HCT116 (cell line): ENCODE results near the gene XPNPEP3. TPM values are rescaled to one million over a fixed set of nuclear protein-coding genes. Genes with fewer than 3 reads are reported as not detected.

Source experiments
- ATAC-seq: fragments of 200-7000 bp; cut with Tn5 transposase; 2 replicates; pipeline ENCODE4 v1.9.1; 2020; ENCODE audit warnings: mild to moderate bottlenecking, moderate library complexity
- BruUV-seq: library from RNA; stranded (reverse); fragments of 400-500 nt; replicated peaks from 2 replicates; lab custom pipeline; 2021; lab: Mats Ljungman, UMichigan
- CTCF ChIA-PET: fragments of 300-600 bp; sonication (Branson Sonifier 250); formaldehyde crosslinking; loops from one replicate; lab custom pipeline; 2021; ENCODE audit warnings: antibody characterized with exemption; lab: Charles Lee
- POLR2A ChIA-PET: fragments of 300-600, 350-600 bp; sonication (Branson Sonifier 250); formaldehyde crosslinking; loops from one replicate; lab custom pipeline; 2021; ENCODE audit warnings: antibody characterized with exemption; lab: Charles Lee
- RAD21 ChIA-PET, 2 experiments: fragments of 300-600 bp; sonication (Branson Sonifier 250); formaldehyde crosslinking; loops; one replicate each; lab custom pipeline; 2023; ENCODE audit warnings: low total read pairs in 2 of 2; ENCODE audit not compliant: uncharacterized antibody in 2 of 2, unreplicated experiment in 2 of 2, low non-redundant PET in 1 of 2; lab: Charles Lee
- DNase-seq: peaks from one replicate; pipeline ENCODE4 v3.0.0-alpha.2; 2010; ENCODE audit warnings: low read depth, low spot score
- H2AFZ ChIP-seq: fragments of 200-600 bp; shearing (Covaris generic), sonication (generic); 2 replicates; pipeline ENCODE4 v1.6.1; 2017; ENCODE audit warnings: low read depth, mixed run types, mixed read lengths, antibody characterized with exemption, low read length; ENCODE audit not compliant: poor library complexity, severe bottlenecking
- H3K27ac ChIP-seq: 2 replicates; pipeline ENCODE4 v1.5.1; 2012; ENCODE audit warnings: low read depth, low read length
- H3K27me3 ChIP-seq: fragments of 200-600 bp; sonication (generic); 2 replicates; pipeline ENCODE4 v1.6.1; 2016; ENCODE audit warnings: mixed run types, low read length, mixed read lengths; ENCODE audit not compliant: insufficient read depth
- H3K36me3 ChIP-seq, 2 experiments: fragments of 200-500 bp in 1 of 2; fragments of 200-600 bp in 1 of 2; sonication (Bioruptor generic) in 1 of 2; sonication (generic) in 1 of 2; 2 replicates each; pipeline versions ENCODE4 v1.5.1 to v1.6.1; 2014 to 2016; ENCODE audit warnings: low read length in 2 of 2, inconsistent platforms in 1 of 2, mixed read lengths in 1 of 2, mixed run types in 1 of 2; ENCODE audit not compliant: insufficient read depth in 2 of 2, control insufficient read depth in 1 of 2
- H3K4me1 ChIP-seq, 2 experiments: fragments of 200-600 bp in 1 of 2; sonication (generic) in 1 of 2; 2 replicates each; pipeline versions ENCODE4 v1.5.1 to v1.6.1; 2012 to 2017; ENCODE audit warnings: low read length in 2 of 2, inconsistent platforms in 1 of 2, mild to moderate bottlenecking in 1 of 2, mixed read lengths in 1 of 2, mixed run types in 1 of 2, moderate library complexity in 1 of 2; ENCODE audit not compliant: insufficient read depth in 2 of 2, control insufficient read depth in 1 of 2
- H3K4me2 ChIP-seq: fragments of 200-600 bp; sonication (generic); 2 replicates; pipeline ENCODE4 v1.6.1; 2017; ENCODE audit warnings: mixed run types, low read length, mixed read lengths
- H3K4me3 ChIP-seq, 2 experiments: fragments of 200-600 bp in 1 of 2; sonication (generic) in 1 of 2; replicated peaks in 1 of 2; 2 replicates each; pipeline ENCODE4 v1.5.1; 2011 to 2016; ENCODE audit warnings: low read length in 2 of 2, control low read depth in 1 of 2, low read depth in 1 of 2, mild to moderate bottlenecking in 1 of 2, mixed read lengths in 1 of 2, mixed run types in 1 of 2
- H3K79me2 ChIP-seq: fragments of 200-600 bp; sonication (generic); 2 replicates; pipeline ENCODE4 v1.6.1; 2017; ENCODE audit warnings: mild to moderate bottlenecking, mixed run types, low read length, moderate library complexity, mixed read lengths; ENCODE audit not compliant: insufficient read depth
- H3K9ac ChIP-seq: fragments of 200-600 bp; sonication (generic); 2 replicates; pipeline ENCODE4 v1.6.1; 2016; ENCODE audit warnings: low read length, mixed read lengths
- H3K9me2 ChIP-seq: fragments of 200-600 bp; sonication (generic), shearing (Covaris generic); 2 replicates; pipeline ENCODE4 v1.6.1; 2017; ENCODE audit warnings: mixed run types, mild to moderate bottlenecking, moderate library complexity; ENCODE audit not compliant: insufficient read depth
- H3K9me3 ChIP-seq, 2 experiments: fragments of 200-500 bp in 1 of 2; fragments of 200-600 bp in 1 of 2; sonication (Bioruptor generic) in 1 of 2; sonication (generic) in 1 of 2; 2 replicates each; pipeline ENCODE4 v1.6.1; 2014 to 2017; ENCODE audit warnings: low read length in 2 of 2, mixed read lengths in 2 of 2, inconsistent platforms in 1 of 2, low read depth in 1 of 2, mild to moderate bottlenecking in 1 of 2, mixed run types in 1 of 2, moderate library complexity in 1 of 2; ENCODE audit not compliant: control insufficient read depth in 1 of 2, insufficient read depth in 1 of 2
- H4K20me1 ChIP-seq: fragments of 200-600 bp; sonication (generic), shearing (Covaris generic); 2 replicates; pipeline ENCODE4 v1.6.1; 2017; ENCODE audit warnings: mixed run types, mild to moderate bottlenecking, moderate library complexity; ENCODE audit not compliant: insufficient read depth
- CBX3 ChIP-seq: IDR thresholded peaks from 2 replicates; pipeline ENCODE4 v1.6.1; 2012; ENCODE audit warnings: low read depth
- ELF1 ChIP-seq: IDR thresholded peaks from 2 replicates; pipeline ENCODE4 v1.6.1; 2012; ENCODE audit warnings: low read depth, borderline replicate concordance
- EZH2 ChIP-seq: fragments of 200-600 bp; sonication (generic); IDR thresholded peaks from 2 replicates; pipeline ENCODE4 v1.6.1; 2017; ENCODE audit warnings: antibody characterized with exemption, mixed run types
- EZH2phosphoT487 ChIP-seq: fragments of 200-600 bp; IDR thresholded peaks from 2 replicates; pipeline ENCODE4 v1.6.1; 2018; ENCODE audit warnings: antibody characterized with exemption, borderline replicate concordance
- FOSL1 ChIP-seq: IDR thresholded peaks from 2 replicates; pipeline ENCODE4 v1.6.1; 2012; ENCODE audit warnings: low read depth
- POLR2AphosphoS5 ChIP-seq: IDR thresholded peaks from 2 replicates; pipeline ENCODE4 v1.6.1; 2011; ENCODE audit warnings: mild to moderate bottlenecking, low read depth, low read length, moderate library complexity
- RAD21 ChIP-seq: IDR thresholded peaks from 2 replicates; pipeline ENCODE4 v1.6.1; 2012; ENCODE audit warnings: low read depth, mild to moderate bottlenecking
- SP1 ChIP-seq: IDR thresholded peaks from 2 replicates; pipeline ENCODE4 v1.6.1; 2012; ENCODE audit warnings: low read depth
- ZFX ChIP-seq: fragments of 450-650 bp; IDR thresholded peaks from 2 replicates; pipeline ENCODE4 v1.6.1; 2017
- ZNF274 ChIP-seq: fragments of 200-500 bp; sonication (Bioruptor generic); IDR thresholded peaks from 2 replicates; pipeline ENCODE4 v1.6.1; 2014; ENCODE audit warnings: mild to moderate bottlenecking, low read depth, low read length, inconsistent platforms
- intact Hi-C: fragments of 100-400 bp; cut with micrococcal nuclease; formaldehyde crosslinking; loops from 2 replicates; pipeline ENCODE4 v1.10.0; 2022
- total RNA-seq: library from RNA; stranded (reverse); gene quantifications from one replicate; pipeline ENCODE4 v1.2.1, GENCODE V29; 2021; ENCODE audit not compliant: unreplicated experiment
- TF ChIP-seq, protein P1 (sequence below), 3 experiments: fragments of 200-600 bp in 1 of 3; sonication (generic) in 1 of 3; IDR thresholded peaks in 2 of 3; conservative IDR thresholded peaks in 1 of 3; 2 replicates each; pipeline ENCODE4 v1.5.1; 2012 to 2017; ENCODE audit warnings: low read depth in 2 of 3, low read length in 2 of 3, antibody characterized with exemption in 1 of 3, borderline replicate concordance in 1 of 3, control low read depth in 1 of 3, mild to moderate bottlenecking in 1 of 3, mixed read lengths in 1 of 3, mixed run types in 1 of 3, moderate library complexity in 1 of 3; ENCODE audit not compliant: insufficient read depth in 1 of 3

The XPNPEP3 gene
- total RNA-seq, 1 experiment from 2014 or later = 29.8 TPM

DNA sequence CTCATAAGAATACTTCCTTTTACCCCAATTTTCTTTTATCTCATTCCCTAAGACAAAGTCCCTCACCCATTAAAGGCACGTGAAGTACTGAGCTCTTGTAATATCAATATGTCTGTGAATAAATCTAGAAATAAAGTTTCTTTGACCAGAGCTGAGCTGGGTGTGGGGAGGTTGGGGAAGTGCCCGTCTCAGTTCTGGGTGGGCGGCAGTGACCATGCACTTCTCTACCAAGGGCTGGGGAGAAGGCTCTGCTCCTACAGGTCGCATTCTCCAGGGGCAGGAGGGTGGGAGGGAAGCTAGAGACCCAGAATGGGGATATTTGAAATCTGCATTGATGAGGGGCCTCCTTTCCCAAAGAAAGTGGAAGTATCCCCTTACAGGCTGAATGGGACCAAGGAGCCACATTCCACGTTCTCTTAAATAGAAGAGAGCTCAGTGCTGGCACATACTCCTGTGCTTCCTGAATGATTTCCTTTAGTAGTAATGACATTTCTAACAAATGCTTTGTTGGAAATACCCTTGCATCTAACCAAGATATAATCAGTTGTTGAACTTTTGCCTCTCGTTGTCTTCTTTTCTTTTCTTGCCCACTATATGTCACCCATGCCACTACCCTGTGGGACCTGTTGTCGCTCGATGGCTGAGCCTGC lies 110.3 kb downstream of the XPNPEP3 start:
- no peak overlapping the region for H3K9ac ChIP-seq
- no peak overlapping the region for H2AFZ ChIP-seq
- peaks cover 40 to 42% of the 10 kb centered on the region in 2 experiments for H3K36me3 ChIP-seq
- no peaks in the 10 kb centered on the region for H4K20me1 ChIP-seq
- TF ChIP-seq, protein P1, sequence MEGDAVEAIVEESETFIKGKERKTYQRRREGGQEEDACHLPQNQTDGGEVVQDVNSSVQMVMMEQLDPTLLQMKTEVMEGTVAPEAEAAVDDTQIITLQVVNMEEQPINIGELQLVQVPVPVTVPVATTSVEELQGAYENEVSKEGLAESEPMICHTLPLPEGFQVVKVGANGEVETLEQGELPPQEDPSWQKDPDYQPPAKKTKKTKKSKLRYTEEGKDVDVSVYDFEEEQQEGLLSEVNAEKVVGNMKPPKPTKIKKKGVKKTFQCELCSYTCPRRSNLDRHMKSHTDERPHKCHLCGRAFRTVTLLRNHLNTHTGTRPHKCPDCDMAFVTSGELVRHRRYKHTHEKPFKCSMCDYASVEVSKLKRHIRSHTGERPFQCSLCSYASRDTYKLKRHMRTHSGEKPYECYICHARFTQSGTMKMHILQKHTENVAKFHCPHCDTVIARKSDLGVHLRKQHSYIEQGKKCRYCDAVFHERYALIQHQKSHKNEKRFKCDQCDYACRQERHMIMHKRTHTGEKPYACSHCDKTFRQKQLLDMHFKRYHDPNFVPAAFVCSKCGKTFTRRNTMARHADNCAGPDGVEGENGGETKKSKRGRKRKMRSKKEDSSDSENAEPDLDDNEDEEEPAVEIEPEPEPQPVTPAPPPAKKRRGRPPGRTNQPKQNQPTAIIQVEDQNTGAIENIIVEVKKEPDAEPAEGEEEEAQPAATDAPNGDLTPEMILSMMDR (IDR thresholded peaks at IDR 0.05 in 2 of 3, conservative IDR thresholded peaks at IDR 0.05 in 1 of 3; ENCODE audit: borderline replicate concordance in 1 of 3, insufficient read depth in 1 of 3, low read depth in 2 of 3, low read length in 2 of 3) = no peak
- TF ChIP-seq SP1 (no peak), FOSL1 (no peak), ZNF274 (no peak), RAD21 (no peak), ELF1 (no peak), ZFX (no peak), EZH2phosphoT487 (no peak), CBX3 (no peak), EZH2 (no peak), POLR2AphosphoS5 (no peak)
- CTCF ChIA-PET = no interaction called here
- RAD21 ChIA-PET = no interaction called here
- H3K9me3 ChIP-seq = no peaks in the 10 kb centered on the region
- no peaks in the 10 kb centered on the region for H3K27me3 ChIP-seq
- ATAC-seq = no peak
- POLR2A ChIA-PET = interaction anchor here (1.0 to 1.5 kb wide), 2 partner anchors 10 to 16 kb away, joined by 3 to 5 read pairs; partner anchors contain the start of gene RBX1
- no peak overlapping the region for H3K4me3 ChIP-seq
- no TSS peak for BruUV-seq
- no peak for DNase-seq
- H3K27ac ChIP-seq = no peak overlapping the region
- H3K4me1 ChIP-seq = no peaks in the 10 kb centered on the region
- H3K9me2 ChIP-seq = no peaks in the 10 kb centered on the region
- peaks cover 36% of the 10 kb centered on the region; the same call in 1 of the 2 replicates for H3K79me2 ChIP-seq
- intact Hi-C loops = no loop called here
- no peak overlapping the region for H3K4me2 ChIP-seq
